GM18951 (cell line): ENCODE measurements around the gene JPH2.
"Not testable (repeated sequence)": the region's sequence is repeated elsewhere in the genome, so short reads cannot be mapped to it uniquely, and the experiment has no call there.

Experiments
- POLR2A ChIP-seq: IDR thresholded peaks from 4 replicates; pipeline ENCODE4 v1.6.1; 2011; ENCODE audit warnings: mild to moderate bottlenecking; ENCODE audit not compliant: insufficient read length, insufficient read depth; ENCODE audit errors: extremely low read depth
- in situ Hi-C: fragments of 300-500 bp; cut with MboI; formaldehyde crosslinking; loops from one replicate; pipeline ENCODE4 v1.12.0; 2022; ENCODE audit warnings: low sequenced_read_pairs, mixed read lengths, inconsistent platforms; ENCODE audit not compliant: unreplicated experiment

The JPH2 gene

DNA sequence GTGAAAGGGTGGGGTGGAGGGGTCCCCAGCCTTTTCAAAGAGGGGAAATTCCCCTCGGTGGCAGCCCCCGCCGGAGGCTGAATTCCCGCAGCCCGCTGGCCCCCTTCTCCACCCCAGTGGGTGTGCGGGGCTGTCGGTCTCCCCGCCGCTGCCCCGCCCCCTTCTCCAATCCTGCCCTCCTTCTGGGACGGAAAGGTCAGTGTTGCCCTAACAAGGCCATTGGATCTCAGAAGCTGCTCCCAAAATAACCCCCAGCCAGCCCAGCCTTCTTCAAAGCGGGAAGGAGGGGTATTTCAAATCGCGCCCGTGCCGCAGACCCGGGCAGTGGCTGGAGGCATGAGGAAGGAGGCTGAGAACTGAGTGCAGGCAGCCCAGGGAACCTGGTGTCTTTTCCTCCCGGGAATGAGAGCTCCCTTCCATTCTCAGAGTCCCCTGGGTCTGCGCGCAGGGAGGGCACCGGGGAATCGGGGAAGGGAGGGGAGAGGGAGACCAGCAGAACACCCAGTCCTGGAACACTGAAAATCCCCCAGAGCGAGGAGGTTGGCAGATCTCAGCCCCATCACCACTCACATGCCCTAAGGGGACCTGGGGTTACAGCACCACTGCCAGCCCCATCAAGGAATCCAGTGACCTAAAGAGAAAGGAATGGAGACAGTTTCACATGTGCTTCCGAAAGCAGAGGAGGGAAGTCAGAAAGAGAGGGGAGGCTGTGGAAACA lies at the start of gene JPH2:
TSS of gene JPH2 (minus strand) at position 135 of the 718 bp plus-strand sequence. CDS start 483 bp downstream, outside the sequence.
- in situ Hi-C loops, result loop anchor here (5.0 kb wide), 1 partner anchor 75 kb away; no protein-coding TSS in a partner anchor
- TF ChIP-seq POLR2A, result no peak

DNA sequence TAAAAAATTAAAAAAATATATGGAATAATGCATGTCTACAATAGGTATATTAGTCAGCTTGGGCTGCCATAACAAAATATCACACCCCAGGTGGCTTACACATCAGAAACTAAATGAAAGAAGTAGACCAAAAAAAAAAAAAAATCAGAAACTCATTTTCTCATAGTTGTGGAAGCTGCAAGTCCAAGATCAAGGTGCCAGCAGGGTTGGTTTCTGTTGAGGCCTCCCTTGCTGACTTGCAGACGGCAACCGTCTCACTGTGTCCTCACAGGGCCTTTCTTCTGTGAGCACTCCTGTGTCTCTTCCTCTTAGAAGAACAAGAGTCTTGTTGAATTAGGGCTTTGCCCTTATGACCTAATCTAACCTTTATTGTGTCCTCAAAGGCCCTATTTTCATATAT lies 48.7 kb upstream of the JPH2 start:
- in situ Hi-C loops, result no loop called here
- TF ChIP-seq POLR2A, result no peak

DNA sequence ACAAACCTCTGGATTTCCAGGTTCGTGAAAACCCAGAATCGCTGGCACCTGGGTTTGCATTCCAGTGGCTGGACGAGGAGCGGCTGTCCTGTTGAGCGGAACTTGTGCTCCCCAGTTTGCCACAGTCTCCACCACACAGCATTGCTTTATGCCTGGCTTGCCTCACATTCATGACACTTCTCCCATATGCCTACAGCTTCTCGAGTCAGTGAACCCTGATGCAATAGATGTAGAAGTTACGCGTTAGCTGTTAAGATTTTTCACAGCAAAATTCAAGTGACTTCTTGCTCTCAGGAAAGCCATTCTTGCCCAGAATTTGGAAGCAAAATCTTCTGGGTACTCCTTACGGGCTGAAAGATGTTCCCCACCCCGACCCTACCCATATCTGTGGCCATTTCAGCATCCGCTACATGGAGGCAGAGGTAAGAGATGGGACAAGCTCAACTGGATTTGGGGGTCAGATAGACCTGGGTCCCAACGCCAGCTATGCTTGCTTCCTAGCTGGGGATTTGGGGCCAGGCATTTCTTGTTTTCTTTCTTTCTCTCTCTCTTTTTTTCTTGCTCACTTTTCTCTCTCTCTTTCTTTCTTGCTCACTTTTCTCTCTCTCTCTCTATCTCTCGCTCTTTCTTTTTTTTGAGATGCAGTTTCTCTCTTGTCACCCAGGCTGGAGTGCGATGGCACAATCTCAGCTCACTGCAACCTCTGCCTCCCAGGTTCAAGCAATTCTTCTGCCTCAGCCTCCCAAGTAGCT lies 47.8 kb upstream of the JPH2 start:
- in situ Hi-C loops, result no loop called here

DNA sequence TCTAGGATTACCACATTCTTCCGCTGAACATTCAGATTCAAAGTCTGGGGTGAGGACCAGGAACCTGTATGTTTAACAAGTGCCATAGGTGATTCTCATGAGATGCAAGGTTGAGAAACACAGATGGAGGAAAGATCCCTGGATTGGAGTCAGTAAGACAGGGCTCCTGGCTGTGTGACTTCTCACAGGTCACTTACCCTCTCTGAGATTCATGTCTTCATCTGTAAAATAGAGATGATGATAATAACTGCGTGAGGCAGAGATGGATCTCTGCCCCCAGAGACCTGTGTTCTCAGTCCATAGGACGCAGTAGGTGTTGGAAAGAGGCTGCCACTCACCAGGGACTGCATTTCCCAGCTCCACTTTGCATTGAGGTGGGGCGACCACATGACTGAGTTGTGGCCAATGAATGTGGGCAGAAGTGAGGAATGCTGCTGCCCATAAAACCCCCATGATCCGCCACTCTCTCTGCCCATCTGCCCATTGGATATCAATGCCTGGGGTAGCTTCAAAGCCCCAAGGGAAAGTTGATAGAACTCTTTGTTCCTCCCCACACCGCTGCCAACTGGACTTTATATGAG lies 46.5 kb upstream of the JPH2 start:
- in situ Hi-C loops, result no loop called here
- no peak for TF ChIP-seq POLR2A

More for the DNA sequence above, 47.8 kb upstream of the JPH2 start:
- TF ChIP-seq POLR2A, result no peak

DNA sequence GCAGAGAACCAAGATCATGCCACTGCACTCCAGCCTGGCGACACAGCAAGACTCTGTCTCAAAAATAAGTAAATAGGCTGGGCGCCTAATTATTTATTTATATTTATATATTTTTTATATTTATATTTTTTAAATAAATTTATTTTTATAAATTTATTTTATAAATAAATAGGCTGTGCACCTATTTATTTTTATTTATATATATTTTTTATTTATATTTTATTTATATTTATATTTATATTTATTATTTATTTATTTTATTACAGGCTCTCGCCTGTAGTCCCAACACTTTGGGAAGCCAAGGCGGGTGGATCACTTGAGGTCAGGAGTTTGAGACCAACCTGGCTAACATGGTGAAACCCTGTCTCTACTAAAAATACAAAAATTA lies 45.5 kb upstream of the JPH2 start:
- in situ Hi-C loops, result not testable (repeated sequence)

DNA sequence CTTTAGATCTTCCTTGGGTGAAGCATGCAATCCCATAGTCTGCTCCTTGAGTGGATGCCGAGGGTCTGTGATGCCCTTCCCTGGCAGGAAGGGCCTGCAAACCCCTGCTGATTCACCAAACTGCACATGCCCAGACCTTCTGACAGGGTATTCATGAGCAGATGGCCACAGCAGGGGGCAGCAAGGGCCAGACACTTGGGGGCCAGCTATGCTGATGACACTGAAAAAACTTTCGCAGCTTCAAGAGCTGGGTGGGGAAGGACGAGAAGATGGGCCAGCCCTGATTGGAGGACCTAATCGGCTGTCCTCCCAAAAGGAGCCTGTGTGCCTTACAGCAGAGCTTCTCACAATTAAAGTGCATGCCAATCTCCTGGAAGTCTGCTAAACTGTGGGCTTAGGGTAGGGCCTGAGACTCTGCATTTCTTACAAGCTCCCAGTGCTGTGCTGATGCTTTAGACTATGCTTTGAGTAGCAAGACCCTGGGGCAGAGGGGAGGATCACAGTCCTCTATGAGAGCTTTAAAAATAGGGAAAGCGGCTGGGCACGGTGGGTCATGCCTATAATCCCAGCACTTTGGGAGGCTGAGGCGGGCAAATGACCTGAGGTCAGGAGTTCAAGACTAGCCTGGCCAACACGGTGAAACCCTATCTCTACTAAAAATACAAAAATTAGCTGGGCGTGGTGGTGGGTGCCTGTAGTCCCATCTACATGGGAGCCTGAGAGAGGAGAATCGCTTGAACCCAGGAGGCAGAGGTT lies 44.9 kb upstream of the JPH2 start:
- in situ Hi-C loops, result no loop called here
- TF ChIP-seq POLR2A, result no peak

DNA sequence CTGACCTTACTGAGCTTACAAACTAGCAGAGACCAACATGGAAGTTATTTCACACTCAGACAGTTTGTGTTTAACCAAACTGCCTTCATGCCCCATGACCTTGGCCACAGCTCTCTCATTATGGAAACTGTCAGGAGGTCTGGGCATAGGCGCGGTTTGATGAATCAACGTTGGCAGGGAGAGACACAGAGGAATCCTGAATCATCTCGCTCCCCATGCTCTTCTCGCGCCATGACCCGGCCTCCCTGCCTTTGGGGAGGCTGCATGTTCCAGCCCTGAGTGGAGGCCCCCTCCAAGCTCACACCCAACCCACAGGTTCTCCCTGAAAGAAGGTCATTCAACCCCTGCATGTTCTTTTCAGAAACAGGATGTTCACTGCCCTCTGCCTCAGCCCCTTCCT lies 44.2 kb upstream of the JPH2 start:
- TF ChIP-seq POLR2A, result no peak
- in situ Hi-C loops, result no loop called here

DNA sequence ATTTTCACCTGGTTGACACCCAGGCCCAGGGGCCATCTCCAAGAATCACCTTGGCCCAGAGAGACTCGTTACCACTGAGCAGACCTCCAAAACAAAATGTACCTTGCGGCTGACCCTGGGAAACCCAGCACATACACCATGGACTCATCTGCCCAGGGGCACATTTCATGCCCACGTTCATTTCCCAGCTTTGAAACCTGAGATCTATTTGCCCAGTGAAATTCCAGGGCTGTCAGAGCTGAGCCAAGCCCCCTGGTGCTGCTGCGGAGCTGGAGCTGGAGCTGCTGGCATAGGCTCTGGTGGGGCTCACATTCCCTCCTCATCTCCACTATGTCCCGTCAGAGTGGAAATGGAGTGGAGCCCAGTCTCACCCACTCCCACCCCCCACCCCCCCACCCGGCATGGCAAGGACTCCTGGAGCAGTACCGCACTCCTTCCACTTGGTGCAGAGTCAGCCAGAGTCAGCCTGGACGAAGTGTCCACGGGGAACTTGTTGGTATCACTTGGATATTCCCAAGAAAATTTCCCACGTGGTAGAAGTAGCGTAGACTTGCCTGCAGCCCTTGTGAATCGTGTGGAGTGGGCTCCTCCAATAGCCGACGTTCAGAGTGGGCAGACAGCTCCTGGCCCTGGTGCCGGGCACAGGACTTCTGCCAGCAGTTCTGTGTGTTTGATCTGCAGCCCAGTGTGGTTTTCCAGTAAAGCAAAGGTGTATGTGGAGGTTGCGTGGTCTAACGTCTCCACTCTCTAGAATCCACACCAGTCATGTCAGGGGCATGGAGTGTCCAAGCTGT lies 41.7 kb upstream of the JPH2 start:
- in situ Hi-C loops, result no loop called here
- no peak for TF ChIP-seq POLR2A

DNA sequence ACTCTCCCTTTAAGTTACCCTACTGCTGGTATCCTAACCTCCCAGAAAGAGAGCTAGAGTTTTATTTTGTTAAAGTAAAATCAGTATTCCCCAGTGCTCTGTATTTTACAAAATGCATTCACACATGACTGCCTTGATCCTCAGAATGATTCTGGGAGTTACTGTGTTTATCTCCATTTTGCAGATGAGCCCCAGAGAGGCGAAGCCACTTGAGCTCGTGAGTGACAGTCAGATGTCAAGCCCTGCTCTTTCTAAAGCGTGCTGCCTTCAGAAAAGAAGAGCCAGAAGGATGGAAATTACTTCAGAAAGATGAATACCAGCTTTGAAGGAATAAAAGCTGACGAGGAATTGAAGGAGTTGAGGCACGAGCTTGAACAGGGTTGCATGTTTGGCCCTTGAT lies 37.6 kb upstream of the JPH2 start:
- TF ChIP-seq POLR2A, result no peak
- in situ Hi-C loops, result no loop called here

DNA sequence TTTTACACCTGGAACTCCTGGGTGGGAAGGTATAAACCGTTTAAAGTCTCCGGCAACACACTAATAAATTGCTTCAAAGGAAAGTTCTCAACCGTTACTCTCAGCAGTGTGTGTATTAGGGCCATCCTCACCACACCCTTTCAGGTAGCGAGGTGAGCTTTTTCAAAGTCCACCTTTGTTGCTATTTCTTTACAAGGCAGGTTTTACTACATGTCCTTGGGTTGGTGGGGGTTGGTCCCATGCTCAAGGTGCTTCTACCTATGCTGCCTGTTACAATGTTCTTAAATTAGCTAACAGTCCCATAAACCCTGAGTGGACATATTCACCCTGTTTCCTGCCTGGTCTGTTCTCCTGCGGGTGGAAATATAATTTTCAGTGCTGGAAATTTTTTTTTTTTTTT lies 36.7 kb upstream of the JPH2 start:
- in situ Hi-C loops, result no loop called here
- TF ChIP-seq POLR2A, result no peak

DNA sequence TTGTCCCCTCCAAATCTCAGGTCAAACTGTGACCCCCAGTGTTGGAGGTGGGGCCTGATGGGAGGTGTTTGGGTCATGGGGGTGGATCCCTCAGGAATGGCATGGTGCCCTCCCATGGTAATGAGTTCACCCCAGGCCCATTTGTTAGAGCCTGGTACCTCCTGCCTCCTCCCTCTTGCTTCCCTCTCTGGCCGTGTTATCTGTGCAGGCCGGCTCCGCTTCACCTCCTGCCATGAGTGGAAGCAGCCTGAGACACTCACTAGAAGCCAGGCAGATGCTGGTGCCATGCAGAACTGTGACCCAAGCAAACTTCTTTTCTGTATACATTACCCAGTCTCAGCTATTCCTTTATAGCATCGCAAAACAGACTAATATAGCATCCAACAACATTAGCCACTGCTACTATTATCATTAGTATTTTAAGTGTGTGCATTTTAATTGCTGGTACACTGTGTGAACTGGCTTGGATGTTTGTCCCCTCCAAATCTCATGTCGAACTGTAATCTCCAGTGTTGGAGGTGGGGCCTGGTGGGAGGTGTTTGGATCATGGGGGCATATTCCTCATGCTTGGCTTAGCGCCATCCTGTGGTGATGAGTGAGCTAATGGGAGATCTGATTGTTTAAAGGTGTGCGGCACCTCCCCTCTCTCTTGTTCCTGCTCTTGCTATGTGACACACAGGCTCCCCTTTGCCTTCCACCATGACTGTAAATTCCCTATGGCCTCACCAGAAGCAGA lies 35.8 kb upstream of the JPH2 start:
- in situ Hi-C loops, result no loop called here
- no peak for TF ChIP-seq POLR2A

DNA sequence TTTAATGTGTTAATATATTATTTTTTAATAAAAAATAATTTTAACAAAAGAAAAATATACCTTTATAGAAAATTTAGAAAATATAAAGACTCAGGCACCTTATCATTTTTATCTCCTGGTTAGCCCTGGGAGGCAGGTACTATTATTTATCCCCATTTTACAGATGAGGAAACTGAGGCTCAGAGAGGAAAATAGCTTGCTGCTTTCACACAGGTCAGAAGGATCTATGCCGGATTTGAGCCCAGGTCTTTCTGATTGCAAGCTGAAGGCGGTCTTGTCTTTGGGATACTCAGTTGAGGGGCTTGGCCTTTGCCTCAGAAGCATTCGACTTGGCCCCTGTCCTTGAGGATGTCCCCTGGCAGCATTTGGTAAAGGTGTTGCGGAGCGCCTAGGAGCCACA lies 35.0 kb upstream of the JPH2 start:
- no peak for TF ChIP-seq POLR2A
- in situ Hi-C loops, result no loop called here
